Thymus (tissue), 11 donors: ENCODE data around the gene ZBTB5. TPM values are rescaled to one million over a fixed set of nuclear protein-coding genes. Genes with fewer than 3 reads are reported as not detected.

Experiments
- DNase-seq, 9 donors: peaks; one replicate each; pipeline ENCODE4 v3.0.0-alpha.2; 2013; ENCODE audit warnings: low spot score in 9 of 9, low read depth in 6 of 9, missing footprints in 1 of 9
- H3K27ac ChIP-seq, 2 donors: one replicate each; pipeline ENCODE4 v1.5.1; 2013; ENCODE audit warnings: control low read depth in 1 of 2, low read depth in 1 of 2, low read length in 1 of 2, mild to moderate bottlenecking in 1 of 2, moderate library complexity in 1 of 2
- H3K27me3 ChIP-seq, 2 donors: one replicate each; pipeline ENCODE4 v1.5.1; 2013; ENCODE audit warnings: low read length in 1 of 2; ENCODE audit not compliant: control insufficient read depth in 2 of 2, insufficient read depth in 1 of 2
- H3K36me3 ChIP-seq, 2 donors: one replicate each; pipeline ENCODE4 v1.5.1; 2013; ENCODE audit warnings: low read length in 1 of 2, mild to moderate bottlenecking in 1 of 2, moderate library complexity in 1 of 2; ENCODE audit not compliant: control insufficient read depth in 2 of 2, insufficient read depth in 2 of 2
- H3K4me1 ChIP-seq, 2 donors: one replicate each; pipeline ENCODE4 v1.5.1; 2013; ENCODE audit warnings: low read length in 2 of 2; ENCODE audit not compliant: control insufficient read depth in 2 of 2, insufficient read depth in 2 of 2
- H3K4me3 ChIP-seq, 2 donors: one replicate each; pipeline ENCODE4 v1.5.1; 2013; ENCODE audit warnings: low read length in 2 of 2, control low read depth in 1 of 2, mild to moderate bottlenecking in 1 of 2
- H3K9me3 ChIP-seq, 2 donors: one replicate each; pipeline ENCODE4 v1.5.1; 2013; ENCODE audit warnings: low read length in 1 of 2, mild to moderate bottlenecking in 1 of 2; ENCODE audit not compliant: control insufficient read depth in 2 of 2, insufficient read depth in 1 of 2
- WGBS: extraction: QIAGEN DNeasy Blood & Tissue Kit; methylation state at CpG from one replicate; pipeline ENCODE4 v1.1.7; 2013; 5-methylcytosine and 5-hydroxymethylcytosine counted together
- polyA plus RNA-seq: library from polyadenylated mRNA; stranded (reverse); fragments of 200-250 nt; gene quantifications from one replicate; pipeline ENCODE4 v1.2.3, GENCODE V29; 2013
- total RNA-seq: library from RNA; stranded (reverse); fragments of 120-200 nt; gene quantifications from one replicate; pipeline ENCODE4 v1.2.4, GENCODE V29; 2013
- donor health status: healthy.

Gene ZBTB5
- total and polyA plus RNA-seq, 2 donors: 8.0 to 10.9 TPM

DNA sequence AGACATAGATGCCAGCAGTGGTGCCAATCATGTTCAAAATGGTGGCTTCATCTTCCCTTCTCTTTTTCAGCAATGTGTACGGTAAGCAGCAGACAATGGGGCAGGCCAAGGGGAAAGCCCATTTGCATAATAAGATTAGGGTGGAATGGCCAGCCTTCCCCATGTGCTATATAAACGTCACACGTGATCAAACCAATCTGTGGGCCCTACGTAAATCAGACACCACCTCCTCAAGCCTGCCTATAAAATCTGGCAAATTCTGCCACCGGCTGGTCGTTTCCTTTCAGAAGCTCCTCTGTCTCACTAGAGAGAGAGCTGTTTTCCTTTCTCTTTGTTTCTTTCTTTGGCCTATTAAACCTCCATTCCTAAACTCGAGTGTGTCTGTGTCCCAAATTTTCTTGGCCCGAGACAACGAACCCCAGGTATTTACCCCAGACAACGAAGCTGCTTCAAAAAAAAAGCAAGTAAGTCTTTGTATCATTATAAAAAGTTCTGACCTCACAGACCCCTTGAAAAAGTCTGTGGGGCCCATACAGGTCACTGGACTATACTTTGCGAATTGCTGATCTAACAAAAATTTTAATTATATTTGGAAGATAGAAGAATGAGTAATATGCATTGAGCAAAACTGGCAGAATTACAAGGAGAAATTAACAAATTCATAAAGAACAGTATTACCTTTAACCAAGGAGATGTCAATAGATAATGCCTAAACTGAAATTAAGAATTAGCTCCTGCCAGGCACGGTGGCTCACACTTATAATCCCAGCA is 15.2 kb downstream of the ZBTB5 start:
- 96% methylated on average over 12 of the region's 12 CpGs for WGBS
- DNase-seq: no peak
- Histone ChIP-seq H3K9me3 (no peaks in the 10 kb centered on the region), H3K4me3 (no peak overlapping the region), H3K27ac (no peak overlapping the region), H3K4me1 (no peaks in the 10 kb centered on the region), H3K27me3 (no peaks in the 10 kb centered on the region), H3K36me3 (peaks cover 0 to 8% of the 10 kb centered on the region in 2 donors)

- Histone ChIP-seq H3K4me1 (no peaks in the 10 kb centered on the region), H3K36me3 (peaks cover 3 to 14% of the 10 kb centered on the region in 2 donors), H3K4me3 (no peak overlapping the region), H3K27ac (no peak overlapping the region), H3K9me3 (no peaks in the 10 kb centered on the region), H3K27me3 (no peaks in the 10 kb centered on the region)
- DNase-seq: no peak
Observed at GRCh38 chr9:37447111-37447510, 18.1 kb downstream of the ZBTB5 start.

GRCh38 chr9:37446401-37446800 is 18.8 kb downstream of the ZBTB5 start:
- no peak for DNase-seq
- Histone ChIP-seq H3K9me3 (peaks cover 0 to 3% of the 10 kb centered on the region in 2 donors), H3K27me3 (no peaks in the 10 kb centered on the region), H3K27ac (no peak overlapping the region), H3K4me1 (no peaks in the 10 kb centered on the region), H3K4me3 (no peak overlapping the region), H3K36me3 (peaks cover 10 to 21% of the 10 kb centered on the region in 2 donors)
- WGBS: 96% methylated on average over 4 of the region's 4 CpGs

- DNase-seq: no peak
- Histone ChIP-seq H3K9me3 (peaks cover 0 to 3% of the 10 kb centered on the region in 2 donors), H3K4me1 (no peaks in the 10 kb centered on the region), H3K36me3 (peaks cover 15 to 26% of the 10 kb centered on the region in 2 donors), H3K4me3 (no peak overlapping the region), H3K27ac (no peak overlapping the region), H3K27me3 (no peaks in the 10 kb centered on the region)
- WGBS: 99% methylated on average over 6 of the region's 6 CpGs
Observed at GRCh38 chr9:37445832-37446231, 19.4 kb downstream of the ZBTB5 start.

DNA sequence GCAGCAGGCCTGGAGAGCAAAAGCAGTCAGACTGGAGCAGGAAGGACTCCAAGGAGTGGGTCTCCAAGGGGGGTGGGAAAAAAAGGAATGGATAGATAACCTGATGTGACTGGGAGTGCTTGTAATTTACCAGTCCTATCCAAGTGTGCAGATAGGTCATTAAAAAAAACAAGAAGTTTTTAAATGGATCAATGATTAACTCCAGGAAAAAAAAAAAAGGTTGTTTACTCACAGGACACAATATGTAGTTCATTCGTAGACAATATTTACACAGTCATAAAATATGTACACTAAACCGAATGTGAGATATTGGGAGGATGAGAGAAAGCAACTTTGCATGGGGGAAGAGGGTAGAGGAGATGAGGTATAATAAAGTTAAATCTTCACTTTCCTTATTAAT is 20.4 kb downstream of the ZBTB5 start:
- Histone ChIP-seq H3K36me3 (peaks cover 23 to 34% of the 10 kb centered on the region in 2 donors), H3K27ac (no peak overlapping the region), H3K4me3 (no peak overlapping the region), H3K9me3 (peaks cover 0 to 3% of the 10 kb centered on the region in 2 donors), H3K4me1 (no peaks in the 10 kb centered on the region), H3K27me3 (no peaks in the 10 kb centered on the region)
- no peak for DNase-seq
- WGBS: over 99% methylated on average over 2 of the region's 2 CpGs

DNA sequence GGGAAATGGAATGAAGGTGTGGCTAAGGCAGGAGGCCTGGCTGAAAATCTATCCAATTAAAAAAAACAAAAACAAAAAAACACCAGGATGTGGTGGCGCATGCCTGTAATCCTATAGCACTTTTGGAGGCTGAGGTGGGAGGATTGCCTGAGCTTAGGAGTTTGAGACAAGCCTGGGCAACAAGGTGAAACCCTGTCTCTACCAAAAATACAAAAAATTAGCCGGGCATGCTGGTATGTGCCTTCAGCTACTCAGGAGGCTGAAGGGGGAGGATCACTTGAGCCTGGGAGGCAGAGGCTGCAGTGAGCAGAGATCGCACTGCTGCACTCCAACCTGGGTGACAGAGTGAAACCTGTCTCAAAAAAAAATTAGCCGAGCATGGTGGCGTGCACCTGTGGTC is 21.7 kb downstream of the ZBTB5 start:
- Histone ChIP-seq H3K4me3 (no peak overlapping the region), H3K27ac (no peak overlapping the region), H3K9me3 (peaks cover 0 to 3% of the 10 kb centered on the region in 2 donors), H3K27me3 (no peaks in the 10 kb centered on the region), H3K36me3 (peaks cover 32 to 36% of the 10 kb centered on the region in 2 donors), H3K4me1 (no peaks in the 10 kb centered on the region)
- no peak for DNase-seq
- WGBS: 97% methylated on average over 5 of the region's 5 CpGs

GRCh38 chr9:37442556-37442955 is 22.7 kb downstream of the ZBTB5 start:
- no peak overlapping the region for H3K4me3 ChIP-seq
- no peak for DNase-seq
- WGBS: over 99% methylated on average over 2 of the region's 2 CpGs
- H3K27me3 ChIP-seq: no peaks in the 10 kb centered on the region
- peaks cover 0 to 3% of the 10 kb centered on the region in 2 donors for H3K9me3 ChIP-seq
- no peak overlapping the region for H3K27ac ChIP-seq
- no peaks in the 10 kb centered on the region for H3K4me1 ChIP-seq
- peaks cover 40 to 46% of the 10 kb centered on the region in 2 donors for H3K36me3 ChIP-seq

- 97% methylated on average over 21 of the region's 21 CpGs for WGBS
- Histone ChIP-seq H3K36me3 (peaks cover 47 to 53% of the 10 kb centered on the region in 2 donors), H3K9me3 (peaks cover 0 to 3% of the 10 kb centered on the region in 2 donors), H3K27ac (no peak overlapping the region), H3K27me3 (no peaks in the 10 kb centered on the region), H3K4me3 (no peak overlapping the region), H3K4me1 (no peaks in the 10 kb centered on the region)
- DNase-seq: no peak
Observed at GRCh38 chr9:37441776-37442370, 23.4 kb downstream of the ZBTB5 start.

DNA sequence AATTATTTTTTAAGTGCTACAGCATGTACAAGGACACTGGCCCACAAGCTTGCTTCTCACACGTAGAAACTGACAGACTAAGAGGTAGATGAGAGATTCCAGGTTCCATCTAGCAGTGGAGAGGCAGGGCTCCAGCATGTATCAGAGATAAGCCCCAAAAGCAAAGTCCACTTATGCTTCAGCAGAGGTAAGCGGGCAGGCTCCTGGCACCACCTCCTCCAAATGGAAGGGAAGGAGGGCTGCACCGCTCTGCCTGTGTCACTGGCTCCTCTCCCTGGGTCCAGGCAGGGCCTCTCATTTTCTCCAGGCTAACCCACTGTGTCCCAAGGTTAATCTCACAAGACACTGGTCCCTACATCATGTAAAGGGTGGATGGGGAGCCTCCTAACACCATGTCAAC is 26.9 kb downstream of the ZBTB5 start:
- Histone ChIP-seq H3K4me1 (no peaks in the 10 kb centered on the region), H3K27ac (no peak overlapping the region), H3K36me3 (peaks cover 59 to 65% of the 10 kb centered on the region in 2 donors), H3K4me3 (no peak overlapping the region), H3K9me3 (peaks cover 0 to 3% of the 10 kb centered on the region in 2 donors), H3K27me3 (no peaks in the 10 kb centered on the region)
- DNase-seq: no peak
- 99% methylated on average over 3 of the region's 3 CpGs for WGBS
